NCI-H748 (cell line): ENCODE data around the gene VCL.
A peak's percentile ranks its signal among the peaks of the same experiment; 100 is the strongest.
"Not testable (repeated sequence)": the region's sequence is repeated elsewhere in the genome, so short reads cannot be mapped to it uniquely, and the experiment has no call there.

ENCODE experiments used
- DNase-seq: peaks from one replicate; lab custom pipeline; 2025; ENCODE audit not compliant: unreplicated experiment; lab: John Stamatoyannopoulos, UW

Gene VCL

DNA sequence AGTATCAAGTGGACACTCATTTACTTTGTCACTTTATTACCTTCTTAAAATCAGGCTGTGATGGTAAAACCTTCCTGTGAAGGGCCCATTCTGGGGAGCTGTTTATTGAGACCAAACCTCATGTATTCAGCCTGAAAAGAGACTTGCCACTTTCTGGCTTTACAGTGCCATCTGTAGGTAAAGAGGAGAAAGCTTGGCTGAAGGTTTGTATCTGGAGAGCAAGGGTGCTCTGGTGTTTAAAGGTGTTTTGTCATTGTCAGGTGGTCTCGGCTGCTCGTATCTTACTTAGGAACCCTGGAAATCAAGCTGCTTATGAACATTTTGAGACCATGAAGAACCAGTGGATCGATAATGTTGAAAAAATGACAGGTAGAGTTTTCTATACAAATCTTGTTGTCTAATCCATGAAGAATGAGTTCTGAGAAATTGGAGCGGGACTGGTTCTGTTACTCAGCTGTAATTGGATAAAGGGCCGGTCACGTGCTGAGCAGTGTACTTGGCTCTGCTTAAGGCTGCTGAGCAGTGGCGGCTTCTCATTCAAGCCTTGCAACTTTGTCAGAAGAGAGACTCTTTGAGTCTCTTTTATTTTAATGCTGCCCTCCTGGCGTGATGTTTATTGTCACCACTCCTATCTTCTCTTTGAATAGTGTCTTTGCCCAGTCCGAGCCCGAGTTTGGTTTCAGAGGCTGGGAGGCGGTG, 105.8 kb downstream of the VCL start:
- DNase-seq = peak; percentile 16

DNA sequence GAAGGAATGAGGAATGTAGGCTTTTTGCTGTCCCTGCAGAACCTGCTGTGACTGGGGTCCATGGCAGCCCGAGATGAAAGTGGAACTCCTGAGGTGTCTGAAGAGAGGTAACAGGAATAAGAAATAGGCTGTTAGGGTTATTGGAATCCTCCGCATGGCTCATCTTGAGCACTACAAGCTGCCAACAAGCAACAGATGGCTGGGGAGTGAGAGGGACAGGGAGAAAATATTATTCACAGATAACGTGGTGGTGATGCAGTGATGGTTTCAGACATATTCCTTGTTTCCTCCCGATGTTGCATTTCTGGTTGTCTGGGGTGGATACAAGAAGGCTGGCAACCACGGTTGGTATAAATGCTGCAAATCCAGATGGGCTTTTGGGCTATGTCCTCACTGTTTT, 106.6 kb downstream of the VCL start:
- DNase-seq = no peak

DNA sequence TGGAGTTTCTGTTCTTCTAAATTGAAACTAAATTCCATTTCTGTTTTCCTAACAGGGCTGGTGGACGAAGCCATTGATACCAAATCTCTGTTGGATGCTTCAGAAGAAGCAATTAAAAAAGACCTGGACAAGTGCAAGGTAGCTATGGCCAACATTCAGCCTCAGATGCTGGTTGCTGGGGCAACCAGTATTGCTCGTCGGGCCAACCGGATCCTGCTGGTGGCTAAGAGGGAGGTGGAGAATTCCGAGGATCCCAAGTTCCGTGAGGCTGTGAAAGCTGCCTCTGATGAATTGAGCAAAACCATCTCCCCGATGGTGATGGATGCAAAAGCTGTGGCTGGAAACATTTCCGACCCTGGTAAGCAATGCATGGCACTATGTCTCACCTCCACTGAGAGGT, 107.1 kb downstream of the VCL start:
- DNase-seq = no peak

- DNase-seq = no peak
These were observed 109.5 kb downstream of the VCL start for GRCh38 chr10:74107391-74107790.

DNA sequence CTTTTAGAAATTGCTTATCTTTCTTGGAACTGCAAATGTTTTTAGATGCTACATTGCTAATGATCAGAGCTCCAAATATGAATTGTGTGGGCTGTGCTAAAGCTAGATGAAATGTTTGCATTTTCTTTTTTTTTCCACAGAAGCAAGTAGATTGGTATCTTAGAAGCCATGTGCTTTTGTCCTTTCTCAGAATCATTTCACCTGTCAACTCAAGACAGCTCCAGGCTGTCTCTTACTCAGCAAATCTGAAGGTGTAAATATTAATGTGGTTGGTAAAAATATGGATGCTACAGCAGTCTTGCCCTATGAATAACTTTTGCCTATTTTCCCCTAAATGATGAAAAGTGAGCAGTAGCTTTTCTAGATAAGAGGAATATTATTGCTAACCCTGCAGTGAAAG, 111.5 kb downstream of the VCL start:
- no peak for DNase-seq

DNA sequence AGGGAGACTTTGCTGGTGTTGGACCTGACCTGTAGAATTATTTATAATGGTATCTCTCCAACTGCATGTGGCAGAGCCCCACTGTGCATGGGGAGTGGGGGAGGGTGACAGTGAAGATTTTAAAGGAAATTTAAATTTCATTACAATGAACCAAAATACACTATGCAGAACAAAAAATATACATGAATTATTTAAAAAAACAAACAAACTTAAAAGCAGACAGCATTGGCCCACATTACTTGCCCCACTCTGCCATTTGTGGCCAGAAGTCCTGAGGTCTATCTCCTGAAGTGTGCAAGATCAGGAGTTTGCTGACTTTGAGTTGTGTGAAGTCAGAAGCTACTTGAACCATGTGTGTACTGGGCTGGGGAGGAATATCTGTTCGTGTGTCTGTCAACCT, 112.2 kb downstream of the VCL start:
- DNase-seq = no peak

- no peak for DNase-seq
These were observed 113.9 kb downstream of the VCL start for GRCh38 chr10:74111799-74112198.

GRCh38 chr10:74113546-74113945, 115.6 kb downstream of the VCL start:
- no peak for DNase-seq

GRCh38 chr10:74114041-74114448, 116.1 kb downstream of the VCL start:
- DNase-seq = no peak

GRCh38 chr10:74117738-74118137, 119.8 kb downstream of the VCL start:
- no peak for DNase-seq

GRCh38 chr10:74118804-74119203, 120.9 kb downstream of the VCL start:
- no peak for DNase-seq

DNA sequence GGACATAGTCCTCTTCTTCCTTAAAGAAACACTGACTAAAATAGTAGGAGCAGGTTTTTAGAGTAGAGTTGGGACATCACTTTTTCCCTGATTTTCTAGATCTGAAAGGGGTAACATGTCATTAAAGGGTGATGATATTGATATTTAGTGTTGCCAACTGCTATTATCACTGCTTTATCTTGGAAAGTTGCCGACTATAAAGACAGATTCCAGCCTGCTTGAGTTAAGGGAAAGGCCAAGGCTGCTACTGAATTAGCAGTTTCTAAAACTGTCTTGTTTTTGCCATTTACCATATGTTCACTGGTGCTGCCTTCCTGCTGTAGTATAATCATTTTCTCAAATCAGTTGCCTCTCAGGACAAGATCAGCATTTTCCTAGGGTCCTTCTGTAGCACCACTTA, 123.0 kb downstream of the VCL start:
- DNase-seq = no peak

GRCh38 chr10:74121368-74121767, 123.5 kb downstream of the VCL start:
- no peak for DNase-seq

DNA sequence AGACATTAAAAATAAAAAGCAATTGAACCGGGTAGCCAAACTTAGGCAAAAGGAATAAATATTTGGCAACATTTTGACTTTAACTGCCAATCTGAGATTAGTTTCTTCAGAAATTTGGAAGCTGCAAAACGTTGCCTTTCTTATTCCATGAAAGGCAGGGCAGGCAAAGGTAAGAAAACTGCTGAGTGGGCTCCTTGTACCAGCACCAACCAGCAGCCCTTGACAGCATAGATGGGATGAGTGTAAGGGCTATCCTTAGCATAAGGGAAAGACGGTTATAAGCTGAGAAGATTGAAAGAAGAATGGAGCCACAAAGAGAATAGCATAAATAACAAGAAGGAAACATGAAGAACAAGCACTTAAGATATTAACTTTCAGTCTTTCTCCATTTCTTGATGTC, 124.1 kb downstream of the VCL start:
- no peak for DNase-seq

DNA sequence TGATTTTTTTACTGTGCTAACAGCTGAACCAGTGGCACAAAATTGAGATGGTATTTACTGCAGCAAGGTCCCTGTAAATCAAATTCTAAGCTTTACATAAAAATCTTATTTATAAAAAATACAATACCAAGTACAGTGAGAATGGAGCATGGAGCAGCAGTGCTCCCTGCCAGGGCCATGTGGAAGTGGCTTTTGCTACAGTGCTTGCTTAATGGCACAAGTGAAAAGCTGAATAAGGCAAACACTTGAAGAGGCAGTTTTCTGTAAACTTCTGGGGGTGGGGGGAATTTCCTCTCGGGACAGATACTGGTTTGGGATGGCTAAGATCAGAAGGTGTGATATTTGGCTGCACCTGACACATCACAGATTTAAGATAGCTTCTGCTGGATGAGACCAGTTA, 125.2 kb downstream of the VCL start:
- no peak for DNase-seq

DNA sequence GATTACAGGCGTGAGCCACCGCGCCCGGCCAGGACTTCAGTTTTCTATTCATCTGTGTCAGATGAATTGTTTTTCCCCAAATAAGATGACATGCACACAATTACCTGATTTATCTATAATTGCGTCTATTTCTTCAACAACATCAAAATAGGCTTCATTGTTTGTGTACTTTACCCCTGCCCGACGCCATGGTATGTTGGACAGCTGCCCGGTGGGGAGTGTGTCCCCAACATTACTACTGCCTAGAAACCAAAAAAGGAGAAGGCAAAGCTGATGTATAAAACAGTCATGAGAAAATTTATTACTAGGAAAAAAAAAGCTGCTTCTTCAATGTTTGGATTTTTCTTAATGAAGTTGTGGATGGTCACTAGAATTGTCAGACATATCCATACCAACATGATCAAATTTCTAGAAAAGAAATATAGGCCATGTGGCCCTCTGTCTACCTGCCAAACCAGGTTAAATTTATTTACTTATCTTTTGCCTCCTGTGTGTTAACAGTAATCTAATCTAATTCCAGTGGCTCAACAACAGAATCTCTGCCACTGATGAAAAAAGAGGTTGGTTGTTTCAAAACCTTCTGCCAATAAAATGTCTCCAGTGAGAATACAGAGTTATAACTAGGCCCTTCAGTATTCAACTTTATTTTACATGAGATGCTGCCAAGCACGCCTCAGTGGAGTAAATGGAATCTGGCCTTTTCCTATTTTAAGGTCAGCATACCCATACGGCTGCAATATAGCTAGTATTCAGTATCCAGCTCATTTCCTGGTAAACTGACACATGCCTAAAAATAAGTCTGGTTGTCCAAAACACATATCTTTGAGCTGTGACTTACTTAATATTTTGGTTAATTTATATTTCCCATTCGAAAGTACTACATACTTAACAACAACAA, 136.3 kb downstream of the VCL start:
- peak; percentile 25 for DNase-seq

DNA sequence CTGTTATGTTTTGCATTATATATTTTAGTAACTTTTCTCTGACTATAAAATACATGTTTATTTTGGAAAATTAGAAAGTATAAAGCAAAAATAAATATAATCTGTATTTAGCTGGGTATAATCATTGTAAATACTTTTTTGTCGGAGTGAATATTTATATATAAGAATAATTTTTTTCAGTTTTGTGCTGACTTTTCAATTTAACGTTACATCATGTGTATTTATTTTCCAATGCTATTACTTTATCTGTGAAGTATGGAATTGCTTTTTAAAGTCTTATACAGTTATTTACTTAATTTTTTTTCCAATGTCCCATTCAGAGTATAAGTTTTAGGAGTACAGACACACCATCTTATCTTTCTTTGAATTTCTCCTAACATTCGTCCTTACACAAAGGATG, 137.5 kb downstream of the VCL start:
- DNase-seq = no peak

DNA sequence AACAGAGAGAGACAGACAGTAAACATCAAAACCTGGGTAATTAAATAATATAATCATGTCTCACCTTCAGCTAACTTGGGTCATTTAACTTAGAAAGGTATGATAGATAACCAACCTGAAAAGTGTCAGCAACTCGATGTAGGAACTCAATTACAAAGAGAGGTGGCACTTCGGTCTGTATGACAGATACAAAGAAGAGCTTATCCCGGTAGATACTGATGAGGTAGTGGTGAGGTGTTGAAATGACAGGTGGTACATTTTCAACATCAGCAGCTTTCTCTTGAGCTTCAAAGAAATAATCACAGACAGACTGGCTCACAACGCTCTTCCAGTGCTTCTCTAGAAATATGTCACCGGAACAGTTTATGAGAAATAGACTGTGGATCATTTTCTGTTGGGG, 140.1 kb downstream of the VCL start:
- no peak for DNase-seq

DNA sequence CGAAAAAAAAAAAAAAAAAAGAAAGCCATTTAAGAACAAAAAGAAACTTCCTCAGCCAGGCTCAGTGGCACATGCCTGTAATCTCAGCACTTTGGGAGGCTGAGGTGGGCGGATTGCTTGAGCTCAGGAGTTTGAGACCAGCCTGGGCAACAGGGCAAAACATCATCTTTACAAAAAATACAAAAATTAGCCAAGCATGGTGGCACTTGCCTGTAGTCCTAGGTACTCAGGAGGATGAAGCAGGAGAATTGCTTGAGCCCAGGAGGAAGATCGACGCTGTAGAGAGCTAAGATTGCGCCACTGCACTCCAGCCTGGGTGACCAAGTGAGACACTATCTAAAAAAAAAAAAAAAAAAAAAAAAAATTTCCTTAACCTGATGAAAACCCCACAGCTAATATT, 140.7 kb downstream of the VCL start:
- DNase-seq = not testable (repeated sequence)

DNA sequence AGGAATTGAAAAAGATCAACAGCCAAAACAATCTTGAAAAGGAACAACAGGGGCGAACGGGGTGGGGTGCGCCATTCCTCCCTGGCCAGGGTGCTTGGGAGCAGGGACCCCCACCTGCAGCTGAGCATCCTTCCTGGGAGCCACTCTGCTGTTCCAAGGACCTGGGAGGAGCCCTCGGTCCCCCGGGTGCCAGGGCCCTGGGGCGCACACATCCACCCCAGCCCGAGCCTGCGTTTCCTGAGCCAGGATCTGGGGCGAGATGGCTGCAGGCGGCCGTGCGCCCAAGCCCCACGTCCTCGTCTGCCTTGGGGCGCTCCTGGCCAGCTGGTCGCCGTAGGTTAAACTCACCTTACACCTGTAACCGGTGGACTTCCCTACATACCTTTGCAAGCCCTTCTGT, 142.1 kb downstream of the VCL start:
- DNase-seq = no peak

- no peak for DNase-seq
These were observed 142.6 kb downstream of the VCL start for GRCh38 chr10:74140553-74140952.

GRCh38 chr10:74145133-74145532, 147.2 kb downstream of the VCL start:
- DNase-seq = no peak
